ENCODE measurements around the gene COL6A1.
A peak's percentile ranks its signal among the peaks of the same experiment; 100 is the strongest.
"Not testable (repeated sequence)": the region's sequence is repeated elsewhere in the genome, so short reads cannot be mapped to it uniquely, and the experiment has no call there.

The COL6A1 gene

DNA sequence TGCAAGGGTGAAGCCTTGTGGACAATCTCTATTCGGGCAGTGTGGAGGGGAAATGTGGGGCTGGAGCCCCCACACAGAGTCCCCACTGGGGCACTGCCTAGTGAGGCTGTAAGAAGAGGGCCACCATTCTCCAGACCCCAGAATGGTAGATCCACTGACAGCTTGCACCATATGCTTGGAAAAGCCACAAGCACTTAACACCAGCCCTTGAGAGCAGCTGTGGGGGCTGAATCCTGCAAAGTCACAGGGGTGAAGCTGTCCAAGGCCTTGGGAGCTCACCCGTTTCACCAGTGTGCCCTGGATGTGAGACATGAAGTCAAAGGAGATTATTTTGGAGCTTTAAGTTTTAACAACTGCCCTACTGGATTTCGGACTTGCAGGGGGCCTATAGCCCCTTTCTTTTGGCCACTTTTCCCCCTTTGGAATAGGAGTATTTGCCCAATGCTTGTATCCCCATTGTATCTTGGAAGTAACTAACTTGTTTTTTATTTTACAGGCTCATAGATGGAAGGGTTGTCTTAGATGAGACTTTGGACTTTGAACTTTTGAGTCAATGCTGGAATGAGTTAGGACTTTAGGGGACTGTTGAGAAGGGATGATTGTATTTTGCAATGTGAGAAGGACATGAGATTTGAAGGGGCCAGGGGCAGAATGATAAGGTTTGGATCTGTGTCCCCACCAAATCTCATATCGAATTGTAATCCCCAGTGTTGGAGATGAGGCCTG is 16.3 kb upstream of the COL6A1 start:
- no peak for DNase-seq (ENCODE audit: low spot score)

DNA sequence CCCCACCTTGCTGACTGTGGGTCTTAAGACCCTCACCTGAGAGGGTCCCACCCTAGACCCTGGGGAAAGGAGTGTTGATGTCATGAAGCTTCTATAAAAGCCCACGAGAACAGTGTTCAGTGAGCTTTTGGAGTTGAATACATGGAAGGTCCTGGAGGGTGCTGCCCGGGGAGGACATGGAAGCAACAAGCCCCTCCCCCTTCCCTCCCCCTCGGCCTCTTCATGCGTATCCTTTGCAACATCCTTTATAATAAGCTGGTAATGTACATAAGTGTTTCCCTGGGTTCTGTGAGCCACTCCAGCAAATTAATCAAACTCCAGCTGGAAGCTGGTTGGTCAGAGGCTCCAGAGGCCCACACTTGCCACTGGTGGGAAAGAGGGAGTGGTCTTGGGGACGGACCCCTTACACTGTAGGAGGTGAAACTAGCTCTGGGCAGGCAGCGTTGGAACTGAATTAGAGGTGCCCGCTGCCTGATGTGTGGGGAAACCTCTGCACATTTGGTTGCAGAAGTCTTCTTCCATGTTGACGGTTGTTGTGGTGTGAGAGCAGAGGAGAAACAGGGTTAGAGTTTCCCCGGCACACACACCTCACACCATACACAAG is 14.7 kb upstream of the COL6A1 start:
- DNase-seq (ENCODE audit: low spot score) = no peak

DNA sequence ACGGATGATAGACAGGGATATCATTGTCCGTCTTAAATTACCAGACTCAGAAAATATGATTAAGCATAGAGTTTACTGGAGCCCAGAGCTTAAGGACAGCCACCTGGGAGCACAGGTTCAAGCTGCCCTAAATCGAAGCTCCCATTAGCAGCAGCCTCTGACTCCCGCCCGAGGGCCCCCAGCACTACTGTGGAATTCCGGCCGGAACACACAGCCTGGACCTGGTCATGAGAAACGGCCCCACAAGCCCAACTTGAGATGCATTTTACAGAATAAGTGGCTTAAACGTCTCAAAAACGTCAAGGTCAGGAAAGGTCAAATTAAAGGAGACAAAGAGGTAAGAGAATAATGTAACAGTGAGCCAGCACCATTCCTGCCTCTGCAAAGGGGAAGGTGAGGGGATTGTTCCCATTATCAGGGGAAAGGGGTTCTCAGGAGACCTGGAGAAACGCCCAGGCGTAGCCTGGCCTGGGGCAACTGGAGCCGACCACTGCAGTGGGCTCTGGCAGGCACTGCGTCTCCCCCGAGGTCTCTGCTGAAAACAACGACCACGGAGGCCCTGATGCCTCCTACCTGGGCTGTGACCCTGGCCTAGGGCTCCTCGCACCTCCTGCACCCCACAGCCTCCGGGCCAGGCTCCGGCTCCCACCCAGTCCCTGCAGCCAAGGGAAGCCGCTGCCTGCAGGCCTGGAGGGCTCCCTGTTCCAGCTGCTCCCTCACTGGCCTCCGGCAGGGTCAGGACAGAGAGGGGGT is 11.5 kb upstream of the COL6A1 start:
- no peak for DNase-seq (ENCODE audit: low spot score)

DNA sequence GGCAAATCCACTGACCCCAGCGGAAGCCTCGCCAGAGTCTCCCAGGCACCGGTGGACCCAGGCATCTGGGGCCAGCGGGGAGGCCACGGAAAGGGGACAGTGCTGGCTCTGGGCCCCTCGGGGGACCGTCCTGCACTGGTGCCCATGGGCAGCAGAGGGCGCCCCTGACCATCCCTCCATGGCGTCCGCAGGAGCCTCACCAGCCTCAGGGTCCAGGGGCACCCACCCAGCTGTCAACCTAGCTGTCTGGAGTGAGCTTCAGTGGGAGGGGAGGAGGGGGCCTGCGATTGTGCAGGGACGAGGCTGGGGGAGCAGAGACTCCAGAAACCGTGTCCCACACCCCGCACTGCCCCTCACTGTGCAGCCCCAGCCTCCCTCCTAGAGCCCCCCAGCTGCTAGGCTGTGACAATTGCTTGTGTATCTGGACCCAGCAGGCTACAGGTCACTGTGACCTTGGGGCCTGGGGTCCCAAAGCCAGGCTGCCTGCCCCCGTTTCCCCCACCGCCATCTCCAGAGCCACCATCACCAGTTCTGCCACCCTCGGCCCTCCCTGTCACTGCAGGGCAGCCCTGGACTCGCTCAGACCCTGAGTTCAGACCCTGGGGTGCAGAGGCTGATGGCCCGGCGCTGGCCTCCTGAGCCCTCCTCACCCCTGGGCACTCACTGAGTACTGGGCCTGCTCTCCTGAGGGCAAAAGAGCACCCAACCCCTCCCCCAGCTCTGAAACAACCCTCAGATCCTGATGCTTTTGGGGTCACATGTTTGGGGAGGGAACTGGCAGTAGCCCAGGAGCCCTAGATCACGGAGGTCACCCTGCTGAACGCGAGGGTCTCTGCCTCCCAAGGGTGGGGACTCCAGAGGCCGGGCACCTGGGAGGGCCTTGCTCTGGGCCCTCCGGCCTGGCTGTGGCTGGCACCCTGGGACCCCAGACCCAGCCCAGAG is 10.6 kb upstream of the COL6A1 start:
- DNase-seq (ENCODE audit: low spot score) = peak; percentile 30

DNA sequence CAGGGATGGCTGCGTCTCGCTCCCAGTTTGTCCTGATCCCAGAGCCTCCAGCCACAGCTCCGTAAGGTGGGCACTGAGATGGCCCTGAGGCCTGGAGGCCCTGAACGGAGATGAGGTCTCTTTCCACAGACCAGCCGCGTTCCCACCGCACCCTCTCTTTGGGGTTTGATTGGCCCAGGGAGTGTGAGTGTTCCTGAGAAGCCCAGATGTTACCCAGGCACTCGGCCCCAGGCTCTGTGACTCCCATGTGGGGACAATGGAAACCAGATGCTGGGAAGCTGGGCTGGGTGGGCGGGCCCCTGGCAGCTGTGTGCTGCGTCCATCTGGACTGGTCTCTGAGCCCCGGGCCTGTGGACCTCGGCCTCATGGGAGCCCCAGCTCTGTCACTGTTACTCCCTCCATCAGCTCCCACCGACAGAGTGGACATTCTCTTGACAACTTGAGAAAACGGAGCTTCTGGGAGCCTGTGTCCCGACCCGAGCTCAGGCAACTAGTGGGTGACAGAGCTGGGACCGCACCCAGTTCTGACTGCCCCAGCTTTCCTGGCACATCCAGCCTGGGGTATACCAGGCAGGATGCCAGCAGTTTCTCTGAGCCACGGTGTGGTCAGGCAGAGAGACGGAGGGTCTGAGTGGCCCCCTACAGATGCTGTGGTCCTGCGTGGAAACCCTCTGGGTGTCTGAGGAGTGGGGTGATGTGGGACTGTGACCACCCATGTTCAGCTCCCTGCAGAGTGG is 9.8 kb upstream of the COL6A1 start:
- no peak for DNase-seq (ENCODE audit: low spot score)

DNA sequence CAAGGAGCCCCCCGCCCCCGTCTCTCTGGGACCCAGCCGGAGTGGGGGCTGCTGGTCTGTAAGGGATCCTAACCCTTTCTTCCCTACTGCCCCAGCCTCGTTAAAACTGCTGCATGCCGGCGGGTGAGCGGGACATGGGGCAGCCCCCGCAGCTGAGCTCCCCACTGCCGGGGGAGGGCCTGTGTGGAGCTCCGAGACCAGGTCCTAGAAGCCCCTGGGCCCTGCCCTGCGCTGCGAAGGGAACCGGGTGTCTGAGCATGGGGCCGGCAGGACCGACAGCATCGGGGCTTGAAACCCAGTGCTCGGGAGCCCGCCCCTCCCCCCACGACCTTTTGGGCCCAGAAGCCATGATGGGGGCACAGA is 9.2 kb upstream of the COL6A1 start:
- DNase-seq (ENCODE audit: low spot score) = no peak

DNA sequence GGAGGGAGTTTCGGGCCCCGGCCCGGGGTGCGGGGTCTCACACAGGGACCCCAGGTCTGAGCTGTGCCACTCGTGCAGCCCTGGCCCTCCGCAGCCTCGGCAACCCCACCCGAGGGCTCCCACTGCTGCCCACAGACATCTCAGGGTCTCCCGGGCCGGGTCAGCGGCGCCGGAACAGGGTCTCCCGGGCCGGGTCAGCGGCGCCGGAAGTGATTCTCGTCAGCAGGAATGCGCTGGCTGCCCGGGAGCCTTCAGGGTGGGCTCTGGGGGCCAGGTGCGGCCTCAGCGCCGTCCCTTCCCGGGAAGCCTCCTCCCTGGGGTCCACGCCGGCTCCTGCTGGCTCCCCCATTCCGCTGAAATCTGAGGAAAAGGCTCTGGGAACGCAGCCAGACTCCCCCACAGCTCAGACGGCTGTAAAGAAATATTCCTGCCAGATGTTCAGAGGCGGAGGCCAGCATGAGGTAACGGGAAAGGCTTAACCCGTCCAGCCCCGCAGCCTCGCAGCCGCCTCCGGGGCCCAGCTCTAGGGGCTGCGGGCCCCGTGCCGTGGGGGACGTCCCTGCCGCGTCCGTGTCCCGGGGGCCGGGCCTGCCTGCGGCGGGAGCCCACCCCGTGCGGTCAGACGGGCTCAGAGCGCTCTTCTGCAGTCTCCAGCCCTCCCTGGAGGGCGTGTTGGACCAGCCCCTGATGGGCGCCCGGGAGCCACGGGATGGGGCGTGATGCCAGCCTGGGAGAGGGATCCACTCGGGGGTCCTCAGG is 8.7 kb upstream of the COL6A1 start:
- no peak for DNase-seq (ENCODE audit: low spot score)

DNA sequence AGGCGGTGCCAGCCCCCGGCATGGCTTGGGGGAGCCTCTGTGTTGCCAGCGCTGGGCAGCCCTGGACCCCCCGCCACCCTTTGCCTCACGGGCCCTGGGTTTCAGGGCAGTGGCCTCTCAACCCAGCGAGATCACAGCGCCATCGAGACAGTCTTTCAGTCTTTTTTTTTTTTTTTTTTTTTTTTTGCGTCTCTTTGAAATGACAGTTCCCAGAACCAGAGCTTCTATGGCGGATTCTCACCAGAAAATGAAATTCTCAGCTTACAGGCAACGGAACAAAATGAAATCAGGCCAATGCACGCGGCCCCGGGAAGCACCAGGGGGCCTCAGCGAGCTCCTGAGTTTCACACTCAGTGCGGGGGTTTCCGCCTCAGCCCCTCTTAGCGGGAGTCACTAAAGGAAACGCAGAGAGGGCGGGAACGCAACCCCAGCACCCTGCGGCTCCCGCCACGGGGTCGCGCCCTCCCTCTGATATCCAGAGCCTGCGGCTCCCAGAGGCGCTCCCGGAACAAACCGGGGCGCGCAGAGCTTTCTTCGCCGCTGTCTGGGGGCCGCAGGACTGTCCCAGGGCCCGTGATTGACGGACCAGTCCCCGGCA is 8.0 kb upstream of the COL6A1 start:
- DNase-seq (ENCODE audit: low spot score) = peak; percentile 73

DNA sequence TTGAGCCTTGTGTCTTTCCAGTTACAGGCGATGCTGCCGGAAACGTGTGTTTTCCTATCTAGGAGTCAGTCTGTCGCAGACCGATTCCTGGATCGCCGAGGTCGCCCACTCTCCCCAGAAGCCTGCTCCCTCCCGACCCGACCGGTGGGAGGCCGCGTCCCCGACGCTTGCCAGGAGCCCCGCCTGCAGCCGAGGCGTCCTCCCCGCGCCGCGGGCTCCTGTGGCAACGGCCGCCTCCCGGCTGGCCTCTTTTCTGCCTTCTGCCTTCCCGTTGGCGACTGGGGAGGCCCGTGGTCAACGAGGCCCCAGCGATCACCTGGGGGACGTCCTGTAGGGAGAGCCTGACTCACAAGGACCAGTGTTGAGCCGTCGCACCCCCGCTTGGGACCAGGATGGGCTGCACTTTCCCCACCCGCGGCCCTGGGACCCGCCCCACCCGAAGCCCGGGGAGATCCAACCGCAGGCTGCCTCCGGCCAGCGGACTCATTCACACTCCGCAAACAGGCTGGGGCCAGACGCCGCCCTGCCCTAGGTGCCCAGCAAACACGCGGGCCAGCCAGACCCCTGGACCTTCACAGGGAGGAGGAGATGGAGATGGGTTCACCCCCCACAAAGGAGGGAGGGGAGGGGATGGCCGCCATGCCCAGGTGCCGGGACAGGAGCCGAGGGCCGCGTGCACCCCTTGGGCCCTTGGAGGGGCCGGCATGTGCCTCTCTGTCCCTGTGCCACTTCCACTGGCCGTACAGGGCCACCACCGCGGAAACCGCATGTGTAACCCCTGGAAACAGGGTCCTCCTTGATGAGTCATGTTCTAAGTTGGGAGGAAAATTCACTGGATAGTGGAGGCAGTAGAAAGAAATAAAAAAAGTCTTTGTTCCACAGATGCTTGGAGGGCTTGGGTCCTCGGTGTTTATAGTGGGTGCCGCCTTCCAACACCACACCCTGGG is 7.2 kb upstream of the COL6A1 start:
- no peak for DNase-seq (ENCODE audit: low spot score)

DNA sequence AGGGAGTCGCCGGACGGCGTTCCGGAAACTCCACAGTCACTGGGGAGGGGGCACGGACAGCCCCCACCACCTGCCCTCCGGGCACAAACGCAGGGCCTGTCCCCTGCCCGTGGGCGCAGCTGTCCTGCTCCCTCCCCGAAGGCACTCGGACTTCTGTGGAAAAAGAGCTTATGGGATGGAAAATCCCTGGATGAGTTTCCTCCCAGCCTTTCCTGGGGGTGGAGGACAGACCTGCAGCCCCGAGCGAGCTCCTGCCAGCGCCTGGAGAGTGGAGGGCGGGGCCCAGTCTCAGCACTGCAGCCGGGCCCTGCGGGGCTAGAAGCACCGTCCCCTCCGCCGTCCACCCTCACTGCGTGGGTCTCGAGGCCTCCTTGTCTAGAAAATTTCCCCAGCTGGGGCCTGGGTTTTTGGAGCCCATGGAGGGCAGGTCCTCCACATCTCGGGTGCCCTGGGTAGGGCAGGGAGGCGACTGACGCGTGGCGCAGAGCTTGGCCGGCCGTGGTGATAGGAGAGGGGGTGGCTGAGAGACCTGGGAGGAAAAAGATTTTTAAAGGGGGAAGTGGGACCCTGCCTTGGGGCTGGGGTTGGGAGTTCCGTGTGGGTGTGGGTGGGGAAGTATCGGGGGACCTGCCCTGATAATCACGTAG is 6.4 kb upstream of the COL6A1 start:
- no peak for DNase-seq (ENCODE audit: low spot score)

DNA sequence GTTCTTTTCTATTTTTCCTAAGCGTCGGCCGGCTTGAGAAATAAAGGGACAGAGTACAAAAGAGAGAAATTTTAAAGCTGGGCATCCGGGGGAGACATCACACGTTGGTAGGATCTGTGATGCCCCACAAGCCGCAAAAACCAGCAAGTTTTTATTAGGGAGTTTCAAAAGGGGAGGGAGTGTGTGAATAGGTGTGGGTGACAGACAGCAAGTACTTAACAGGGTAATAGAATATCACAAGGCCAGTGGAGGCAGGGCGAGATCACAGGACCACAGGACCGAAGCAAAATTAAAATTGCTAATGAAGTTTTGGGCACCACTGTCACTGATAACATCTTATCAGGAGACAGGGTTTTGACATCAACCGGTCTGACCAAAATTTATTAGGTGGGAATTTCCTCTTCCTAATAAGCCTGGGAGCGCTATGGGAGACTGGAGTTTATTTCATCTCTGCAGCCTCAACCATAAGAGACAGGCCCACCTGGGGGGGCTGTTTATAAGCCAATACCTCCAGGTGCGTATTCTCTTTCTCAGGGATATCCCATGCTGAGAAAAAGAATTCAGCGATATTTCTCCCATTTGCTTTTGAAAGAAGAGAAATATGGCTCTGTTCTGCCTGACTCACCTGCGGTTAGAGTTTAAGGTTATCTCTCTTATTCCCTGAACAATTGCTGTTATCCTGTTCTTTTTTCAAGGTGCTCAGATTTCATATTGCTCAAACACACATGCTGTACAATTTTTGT is 5.7 kb upstream of the COL6A1 start:
- not testable (repeated sequence) for DNase-seq (ENCODE audit: low spot score)

DNA sequence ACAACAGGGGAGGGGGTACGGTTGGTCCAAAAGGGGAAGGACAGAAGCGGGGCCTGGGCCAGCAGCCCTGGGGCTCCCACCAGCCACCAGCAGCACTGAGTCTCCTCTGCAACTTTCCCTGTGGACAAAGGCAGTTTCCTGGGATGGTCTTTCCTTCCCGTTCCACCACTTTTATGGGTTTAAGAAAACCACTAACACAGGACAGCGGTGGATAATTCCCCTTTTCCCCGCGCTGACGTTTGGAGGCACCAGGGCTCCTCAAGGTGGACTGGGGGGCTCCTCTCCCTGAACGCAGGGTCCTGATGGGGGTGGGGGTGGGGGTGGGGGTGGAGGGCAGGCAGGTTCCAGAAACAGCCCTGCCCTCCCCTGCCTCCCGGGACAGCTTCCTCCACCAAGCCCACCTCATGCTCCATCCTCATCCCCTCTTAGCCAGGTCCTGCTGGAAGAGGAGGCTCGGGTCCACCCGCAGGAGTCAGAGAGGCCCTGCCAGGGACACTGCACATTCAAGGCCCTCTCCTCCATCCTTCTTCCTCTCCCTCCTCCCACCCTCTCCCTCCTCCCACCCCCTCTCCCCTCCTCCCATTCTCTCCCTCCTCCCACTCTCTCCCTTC is 4.8 kb upstream of the COL6A1 start:
- DNase-seq (ENCODE audit: low spot score) = no peak

DNA sequence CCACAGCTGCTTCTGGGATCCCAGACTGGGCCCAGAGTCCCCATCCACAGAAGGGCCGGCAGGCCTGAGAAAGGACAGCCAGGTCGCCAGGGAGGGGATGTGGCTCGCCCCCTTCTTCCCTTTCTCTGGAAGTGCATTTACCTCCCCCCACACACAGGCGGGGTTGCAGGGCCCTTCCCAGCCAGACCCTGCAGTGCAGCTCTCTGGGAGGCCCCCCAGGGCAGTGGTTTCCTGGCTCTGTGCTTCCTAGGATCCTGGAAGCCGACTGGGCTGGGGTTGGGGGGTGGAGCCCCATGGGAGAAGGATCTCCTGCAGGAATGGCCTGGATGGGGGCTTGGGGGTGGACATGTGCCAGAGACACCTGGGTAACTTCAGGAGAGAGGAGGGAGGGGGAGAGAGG is 4.2 kb upstream of the COL6A1 start:
- DNase-seq (ENCODE audit: low spot score) = no peak

DNA sequence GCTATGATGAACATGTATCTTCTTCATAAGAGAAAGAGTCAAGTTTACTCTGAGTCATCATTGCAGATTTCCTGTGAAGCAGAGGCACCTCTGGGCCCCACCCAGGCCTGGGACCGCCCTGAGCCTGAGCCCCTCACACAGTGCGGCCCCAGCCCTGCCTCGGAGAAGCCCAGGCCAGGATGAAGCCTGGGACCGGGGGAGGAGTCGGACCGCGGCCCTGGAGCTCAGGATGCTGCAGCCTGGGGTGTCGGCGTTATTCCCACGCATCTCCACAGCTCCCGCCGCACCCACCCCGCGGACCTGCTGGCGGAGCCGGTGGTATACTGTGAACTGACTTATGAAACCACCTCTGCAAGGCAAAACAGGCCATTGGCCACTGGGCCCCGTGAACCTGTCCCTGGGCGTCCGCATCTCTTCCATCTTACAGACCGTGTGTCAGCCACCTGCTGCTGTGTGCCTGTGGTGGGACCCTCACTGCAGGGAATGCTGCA is 2.4 kb upstream of the COL6A1 start:
- no peak for DNase-seq (ENCODE audit: low spot score)

DNA sequence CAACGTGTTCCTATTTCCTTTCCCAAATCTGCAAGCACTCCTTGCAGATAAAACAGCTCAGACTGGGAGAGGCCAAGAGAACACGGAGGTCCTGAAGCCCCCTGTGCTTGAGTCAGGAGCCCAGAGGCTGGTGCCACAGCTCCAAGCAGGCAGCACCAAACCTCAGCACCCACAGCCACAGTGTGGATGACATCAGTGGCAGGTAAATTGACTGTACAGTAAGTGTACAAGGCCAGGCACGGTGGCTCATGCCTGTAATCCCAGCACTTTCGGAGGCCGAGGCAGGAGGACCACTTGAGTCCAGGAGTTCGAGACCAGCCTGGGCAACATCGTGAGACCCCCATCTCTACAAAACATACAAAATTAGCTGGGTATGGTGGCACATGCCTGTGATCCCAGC is 1.9 kb upstream of the COL6A1 start:
- DNase-seq (ENCODE audit: low spot score) = no peak

DNA sequence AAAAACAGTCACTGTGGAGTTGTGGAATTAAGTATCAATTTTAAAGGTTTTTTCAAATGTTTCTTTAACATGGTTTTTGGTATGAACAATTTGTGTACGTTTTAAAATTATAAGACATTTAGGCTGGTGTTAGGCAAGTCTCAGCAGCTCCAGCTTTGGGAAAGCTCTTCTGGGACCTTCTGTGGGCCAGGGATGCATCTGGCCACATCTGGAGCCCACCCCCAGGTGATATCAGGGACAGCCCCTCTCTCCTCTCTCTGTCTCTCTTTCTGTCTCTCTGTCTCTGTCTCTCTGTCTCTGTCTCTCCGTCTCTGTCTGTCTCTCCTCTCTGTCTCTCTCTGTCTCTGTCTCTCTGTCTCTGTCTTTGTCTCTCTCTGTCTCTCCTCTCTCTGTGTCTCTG is 1.3 kb upstream of the COL6A1 start:
- no peak for DNase-seq (ENCODE audit: low spot score)

DNA sequence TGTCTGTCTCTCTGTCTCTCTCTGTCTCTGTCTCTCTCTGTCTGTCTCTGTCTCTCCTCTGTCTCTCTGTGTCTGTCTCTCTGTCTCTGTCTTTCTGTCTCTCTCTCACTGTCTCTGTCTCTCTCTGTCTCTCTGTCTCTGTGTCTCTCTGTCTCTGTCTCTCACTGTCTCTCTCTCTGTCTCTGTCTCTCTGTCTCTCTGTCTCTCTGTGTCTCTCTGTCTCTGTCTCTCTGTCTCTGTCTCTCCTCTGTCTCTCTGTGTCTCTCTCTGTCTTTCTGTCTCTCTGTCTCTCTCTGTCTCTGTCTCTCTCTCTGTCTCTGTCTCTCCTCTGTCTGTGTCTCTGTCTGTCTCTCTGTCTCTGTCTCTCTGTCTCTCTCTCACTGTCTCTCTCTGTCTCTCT is 873 bp upstream of the COL6A1 start:
- DNase-seq (ENCODE audit: low spot score) = no peak
